ENCODE results near the gene CEP41. TPM values are rescaled to one million over a fixed set of nuclear protein-coding genes. Genes with fewer than 3 reads are reported as not detected.

CEP41 gene
- total RNA-seq, 1 donor from 2014 or later = 11.3 TPM

GRCh38 chr7:130345136-130345535 is 95.7 kb downstream of the CEP41 start:
- H3K4me3 ChIP-seq = no peak overlapping the region
- H3K36me3 ChIP-seq = no peaks in the 10 kb centered on the region
- intact Hi-C loops (cut with DNase I) = no loop called here
- TF ChIP-seq CTCF (IDR thresholded peaks at IDR 0.05) = no peak
- H3K4me1 ChIP-seq = no peaks in the 10 kb centered on the region
- ATAC-seq (no peak), DNase-seq (no peak)
- no peaks in the 10 kb centered on the region for H3K9me3 ChIP-seq
- H3K27me3 ChIP-seq = no peaks in the 10 kb centered on the region
- H3K27ac ChIP-seq = no peak overlapping the region

DNA sequence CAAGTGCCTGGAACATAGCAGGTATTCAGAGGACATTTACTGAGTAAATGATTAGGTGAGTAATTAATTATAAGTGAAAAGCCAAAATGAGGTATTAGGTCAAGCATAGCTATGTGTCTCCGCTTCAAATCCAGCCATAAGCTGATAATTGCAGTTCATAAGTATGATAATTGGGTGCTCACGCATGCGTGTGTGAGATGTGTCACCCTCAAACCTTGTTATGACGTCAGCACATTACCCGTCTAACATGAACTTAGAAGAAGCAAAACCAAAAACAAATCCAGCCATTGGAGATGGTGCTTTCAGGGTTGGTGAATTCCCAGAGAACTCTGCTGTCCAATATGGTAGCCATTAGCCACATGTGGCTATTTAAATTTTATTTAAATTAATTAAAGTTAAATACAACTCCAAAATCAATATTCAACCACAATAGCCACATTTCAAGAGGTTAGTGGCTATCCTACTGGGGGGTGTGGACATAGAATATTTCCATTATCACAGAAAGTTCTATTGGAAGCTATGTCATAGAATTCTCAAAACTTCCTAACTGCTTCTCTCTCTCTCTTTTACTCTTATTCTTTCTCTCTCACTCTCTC is 96.4 kb downstream of the CEP41 start, which contains the start of gene CPA5:
Gene CPA5 (plus strand): TSS at position 546 of the 596 bp plus-strand sequence. CDS start 1,670 bp downstream, outside the sequence.
- no peak for TF ChIP-seq CTCF (IDR thresholded peaks at IDR 0.05)
- H3K4me1 ChIP-seq = no peaks in the 10 kb centered on the region
- no peak for ATAC-seq
- intact Hi-C loops (cut with DNase I) = no loop called here
- H3K9me3 ChIP-seq = no peaks in the 10 kb centered on the region
- no peak within 1 kb of the TSS for H3K4me3 ChIP-seq
- H3K36me3 ChIP-seq = no peaks in the 10 kb centered on the region
- no peak for DNase-seq
- no peaks in the 10 kb centered on the region for H3K27me3 ChIP-seq
- no peak within 1 kb of the TSS for H3K27ac ChIP-seq

Other genes with a start within 250 kb of the CEP41 start
- gene TMEM209, start 235.6 kb downstream of the CEP41 start, total RNA-seq = 18.3 TPM
- not detected for gene SSMEM1, start 233.2 kb downstream of the CEP41 start, total RNA-seq
- gene CPA2, start 174.2 kb downstream of the CEP41 start, total RNA-seq = not detected
- not detected for gene CPA4, start 147.9 kb downstream of the CEP41 start, total RNA-seq
- not detected for gene CPA5, start 96.2 kb downstream of the CEP41 start, total RNA-seq
- gene CPA1, start 60.5 kb downstream of the CEP41 start, total RNA-seq = not detected
- gene MEST, start 51.1 kb upstream of the CEP41 start, total RNA-seq = 57.5 TPM
- 16.3 TPM for gene COPG2, start 227.7 kb upstream of the CEP41 start, total RNA-seq
- not detected for gene TSGA13, start 245.5 kb upstream of the CEP41 start, total RNA-seq